Measurements from ENCODE around the gene BCL2.

- no peak for TF ChIP-seq EZH2 (IDR thresholded peaks at IDR 0.05)
- TF ChIP-seq CTCF (IDR thresholded peaks at IDR 0.05): no peak
Observed at GRCh38 chr18:63189041-63189440, 130.5 kb downstream of the BCL2 start.
